CD4-positive, alpha-beta T cell treated with Interleukin-17A for 4 hours (primary cell): ENCODE results near the gene ZGPAT.

ENCODE experiments used
- DNase-seq: peaks from one replicate; pipeline ENCODE4 v3.0.0-alpha.2; 2020; ENCODE audit warnings: mixed read lengths

The ZGPAT gene

DNA sequence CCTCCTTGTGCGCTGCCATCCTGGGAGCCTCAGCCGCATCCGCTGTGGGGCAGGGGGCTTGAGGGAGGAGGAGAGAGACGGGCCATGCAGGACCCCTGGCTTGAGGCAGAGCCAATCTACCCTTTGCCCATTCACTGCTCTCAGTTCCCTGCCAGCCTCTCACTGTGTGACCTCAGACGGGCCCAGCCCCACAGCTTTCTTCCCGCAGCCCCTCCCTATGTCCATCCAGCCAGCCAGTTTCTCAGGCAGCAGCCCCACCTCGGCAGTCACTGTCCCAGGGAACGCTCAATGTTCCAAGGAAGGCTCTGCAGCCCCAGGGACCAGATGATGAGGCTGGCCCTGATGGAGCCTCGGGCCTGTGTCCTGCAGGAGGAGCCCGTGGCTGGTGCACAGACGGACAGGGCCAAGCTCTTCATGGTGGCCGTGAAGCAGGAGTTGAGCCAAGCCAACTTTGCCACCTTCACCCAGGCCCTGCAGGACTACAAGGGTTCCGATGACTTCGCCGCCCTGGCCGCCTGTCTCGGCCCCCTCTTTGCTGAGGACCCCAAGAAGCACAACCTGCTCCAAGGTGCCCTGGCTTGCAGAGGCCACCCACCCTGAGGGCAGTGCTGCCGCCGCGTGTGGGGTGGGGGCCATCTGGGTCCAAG is 15.3 kb upstream of the ZGPAT start:
- no peak for DNase-seq

- no peak for DNase-seq
These were observed 14.6 kb upstream of the ZGPAT start for GRCh38 chr20:63693083-63693732.

- DNase-seq = no peak
These were observed 13.9 kb upstream of the ZGPAT start for GRCh38 chr20:63693733-63694583.

GRCh38 chr20:63694584-63695423 is 13.0 kb upstream of the ZGPAT start:
- no peak for DNase-seq

DNA sequence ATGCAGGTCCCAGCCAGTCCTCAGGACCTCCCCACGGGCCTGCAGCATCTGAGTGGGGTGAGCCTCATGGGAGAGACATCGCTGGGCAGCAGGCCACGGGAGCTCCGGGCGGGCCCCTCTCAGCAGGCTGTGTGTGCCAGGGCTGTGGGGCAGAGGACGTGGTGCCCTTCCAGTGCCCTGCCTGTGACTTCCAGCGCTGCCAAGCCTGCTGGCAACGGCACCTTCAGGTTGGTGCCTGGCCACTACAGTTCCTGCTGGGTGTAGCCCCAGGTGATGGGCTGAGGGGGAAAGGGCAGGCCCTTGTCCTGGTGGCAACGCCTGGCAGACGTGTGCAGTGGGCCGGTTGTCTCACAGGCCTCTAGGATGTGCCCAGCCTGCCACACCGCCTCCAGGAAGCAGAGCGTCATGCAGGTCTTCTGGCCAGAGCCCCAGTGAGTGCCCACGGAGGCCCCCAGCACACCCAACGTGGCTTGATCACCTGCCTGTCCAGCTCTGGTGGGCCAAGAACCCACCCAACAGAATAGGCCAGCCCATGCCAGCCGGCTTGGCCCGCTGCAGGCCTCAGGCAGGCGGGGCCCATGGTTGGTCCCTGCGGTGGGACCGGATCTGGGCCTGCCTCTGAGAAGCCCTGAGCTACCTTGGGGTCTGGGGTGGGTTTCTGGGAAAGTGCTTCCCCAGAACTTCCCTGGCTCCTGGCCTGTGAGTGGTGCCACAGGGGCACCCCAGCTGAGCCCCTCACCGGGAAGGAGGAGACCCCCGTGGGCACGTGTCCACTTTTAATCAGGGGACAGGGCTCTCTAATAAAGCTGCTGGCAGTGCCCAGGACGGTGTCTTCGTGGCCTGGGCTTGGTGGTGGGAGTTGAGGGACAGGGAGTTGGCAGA is 12.2 kb upstream of the ZGPAT start:
- DNase-seq = no peak

DNA sequence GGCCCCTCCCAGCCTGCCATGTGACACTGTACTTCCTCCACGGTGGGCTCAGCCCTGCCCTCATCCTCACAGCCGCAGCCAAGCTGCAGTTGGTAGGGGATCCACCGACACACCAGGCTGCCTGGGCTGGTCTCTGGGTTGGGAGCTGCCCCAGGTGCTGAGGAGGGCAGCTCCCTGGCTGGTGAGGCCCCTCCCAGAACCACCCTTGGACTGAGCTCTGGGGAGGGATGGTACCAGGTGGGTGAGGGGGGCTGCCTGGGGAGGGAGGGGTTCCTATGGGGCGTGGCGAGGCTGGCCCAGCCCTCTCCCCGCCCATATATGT is 11.6 kb upstream of the ZGPAT start:
- peak; percentile 36 for DNase-seq

DNA sequence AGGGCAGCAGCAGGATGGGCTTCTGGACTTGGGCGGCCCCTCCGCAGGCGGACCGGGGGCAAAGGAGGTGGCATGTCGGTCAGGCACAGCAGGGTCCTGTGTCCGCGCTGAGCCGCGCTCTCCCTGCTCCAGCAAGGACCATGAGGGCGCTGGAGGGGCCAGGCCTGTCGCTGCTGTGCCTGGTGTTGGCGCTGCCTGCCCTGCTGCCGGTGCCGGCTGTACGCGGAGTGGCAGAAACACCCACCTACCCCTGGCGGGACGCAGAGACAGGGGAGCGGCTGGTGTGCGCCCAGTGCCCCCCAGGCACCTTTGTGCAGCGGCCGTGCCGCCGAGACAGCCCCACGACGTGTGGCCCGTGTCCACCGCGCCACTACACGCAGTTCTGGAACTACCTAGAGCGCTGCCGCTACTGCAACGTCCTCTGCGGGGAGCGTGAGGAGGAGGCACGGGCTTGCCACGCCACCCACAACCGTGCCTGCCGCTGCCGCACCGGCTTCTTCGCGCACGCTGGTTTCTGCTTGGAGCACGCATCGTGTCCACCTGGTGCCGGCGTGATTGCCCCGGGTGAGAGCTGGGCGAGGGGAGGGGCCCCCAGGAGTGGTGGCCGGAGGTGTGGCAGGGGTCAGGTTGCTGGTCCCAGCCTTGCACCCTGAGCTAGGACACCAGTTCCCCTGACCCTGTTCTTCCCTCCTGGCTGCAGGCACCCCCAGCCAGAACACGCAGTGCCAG is 11.0 kb upstream of the ZGPAT start, which contains the start of gene TNFRSF6B:
TNFRSF6B (plus strand) TSS at position 25 of the 729 bp plus-strand sequence; CDS start at position 141, 116 bp downstream.
- DNase-seq = peak; percentile 41

DNA sequence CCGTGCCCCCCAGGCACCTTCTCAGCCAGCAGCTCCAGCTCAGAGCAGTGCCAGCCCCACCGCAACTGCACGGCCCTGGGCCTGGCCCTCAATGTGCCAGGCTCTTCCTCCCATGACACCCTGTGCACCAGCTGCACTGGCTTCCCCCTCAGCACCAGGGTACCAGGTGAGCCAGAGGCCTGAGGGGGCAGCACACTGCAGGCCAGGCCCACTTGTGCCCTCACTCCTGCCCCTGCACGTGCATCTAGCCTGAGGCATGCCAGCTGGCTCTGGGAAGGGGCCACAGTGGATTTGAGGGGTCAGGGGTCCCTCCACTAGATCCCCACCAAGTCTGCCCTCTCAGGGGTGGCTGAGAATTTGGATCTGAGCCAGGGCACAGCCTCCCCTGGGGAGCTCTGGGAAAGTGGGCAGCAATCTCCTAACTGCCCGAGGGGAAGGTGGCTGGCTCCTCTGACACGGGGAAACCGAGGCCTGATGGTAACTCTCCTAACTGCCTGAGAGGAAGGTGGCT is 10.4 kb upstream of the ZGPAT start:
- DNase-seq = no peak

DNA sequence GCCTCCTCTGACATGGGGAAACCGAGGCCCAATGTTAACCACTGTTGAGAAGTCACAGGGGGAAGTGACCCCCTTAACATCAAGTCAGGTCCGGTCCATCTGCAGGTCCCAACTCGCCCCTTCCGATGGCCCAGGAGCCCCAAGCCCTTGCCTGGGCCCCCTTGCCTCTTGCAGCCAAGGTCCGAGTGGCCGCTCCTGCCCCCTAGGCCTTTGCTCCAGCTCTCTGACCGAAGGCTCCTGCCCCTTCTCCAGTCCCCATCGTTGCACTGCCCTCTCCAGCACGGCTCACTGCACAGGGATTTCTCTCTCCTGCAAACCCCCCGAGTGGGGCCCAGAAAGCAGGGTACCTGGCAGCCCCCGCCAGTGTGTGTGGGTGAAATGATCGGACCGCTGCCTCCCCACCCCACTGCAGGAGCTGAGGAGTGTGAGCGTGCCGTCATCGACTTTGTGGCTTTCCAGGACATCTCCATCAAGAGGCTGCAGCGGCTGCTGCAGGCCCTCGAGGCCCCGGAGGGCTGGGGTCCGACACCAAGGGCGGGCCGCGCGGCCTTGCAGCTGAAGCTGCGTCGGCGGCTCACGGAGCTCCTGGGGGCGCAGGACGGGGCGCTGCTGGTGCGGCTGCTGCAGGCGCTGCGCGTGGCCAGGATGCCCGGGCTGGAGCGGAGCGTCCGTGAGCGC is 9.8 kb upstream of the ZGPAT start:
- no peak for DNase-seq

GRCh38 chr20:63698739-63699465 is 8.9 kb upstream of the ZGPAT start:
- DNase-seq = peak; percentile 31

DNA sequence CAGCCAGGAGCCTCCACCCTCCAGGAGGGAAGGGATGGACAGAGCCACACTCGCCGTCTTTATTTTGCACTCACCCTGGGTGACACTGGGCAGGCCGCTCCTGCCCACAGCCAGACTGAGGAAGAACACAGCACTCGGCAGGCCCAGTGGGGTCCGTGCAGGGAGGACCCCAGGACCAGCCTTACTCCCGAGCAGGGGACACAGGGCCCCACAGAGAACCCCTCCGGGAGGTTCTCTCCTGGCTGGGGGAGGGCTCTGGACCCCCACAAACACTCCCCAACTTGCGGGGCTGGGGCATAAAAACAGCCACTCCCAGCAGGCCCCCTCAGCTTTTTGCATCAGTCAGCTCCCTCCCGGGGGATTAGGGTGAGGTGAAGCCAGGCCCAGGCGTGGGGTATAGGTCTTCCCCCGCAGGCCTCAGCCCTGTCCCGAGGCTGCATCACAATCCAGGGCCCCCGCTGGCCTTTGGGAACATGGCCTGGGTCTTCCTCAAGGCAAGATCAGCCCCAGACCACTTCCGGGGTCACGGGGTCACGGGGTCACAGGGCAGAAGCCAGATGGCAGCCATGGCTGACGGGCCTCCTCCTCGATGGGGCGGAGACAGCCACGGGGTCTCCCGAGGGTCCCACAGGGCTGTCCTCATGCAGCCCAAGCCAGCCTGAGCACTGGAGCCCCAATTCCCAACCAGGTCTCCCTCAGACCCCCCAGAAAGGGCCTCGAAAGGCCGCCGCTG is 8.2 kb upstream of the ZGPAT start:
- no peak for DNase-seq

GRCh38 chr20:63700199-63701050 is 7.4 kb upstream of the ZGPAT start:
- no peak for DNase-seq

- DNase-seq = no peak
These were observed 6.8 kb upstream of the ZGPAT start for GRCh38 chr20:63701051-63701328.

DNA sequence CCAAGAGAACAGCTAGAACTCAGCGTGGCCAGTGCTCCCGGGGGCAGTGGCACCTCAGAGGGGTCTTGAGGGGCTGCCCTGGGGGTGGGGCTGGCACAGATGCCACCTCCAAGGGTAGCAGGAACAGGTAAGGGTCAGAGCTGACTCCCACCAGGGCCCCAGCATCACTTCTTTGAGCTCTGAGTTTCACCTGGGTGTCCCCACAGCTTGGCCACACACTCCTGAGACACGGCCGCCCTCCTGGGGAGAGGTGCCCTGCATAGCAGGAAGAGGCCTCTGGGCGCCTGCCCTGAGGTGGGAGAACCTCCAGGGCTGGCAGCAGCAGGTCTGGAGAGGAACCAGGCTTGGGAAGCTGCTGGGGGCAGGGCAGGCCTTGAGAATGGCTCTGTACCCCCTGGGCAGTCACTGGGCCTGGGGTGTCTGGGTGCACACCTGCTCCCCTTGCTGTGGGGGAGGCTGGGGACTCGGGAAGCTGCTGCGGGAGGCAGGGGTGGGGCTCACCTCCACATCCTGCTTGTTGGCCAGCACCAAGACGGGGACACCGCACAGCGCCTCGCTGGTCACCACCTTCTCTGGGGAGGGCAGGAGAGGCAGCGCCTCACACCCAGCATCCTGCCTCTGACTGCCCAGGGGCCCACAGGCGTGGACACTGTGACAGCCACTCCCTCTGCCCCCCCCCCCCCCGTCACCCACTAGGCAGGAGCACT is 6.4 kb upstream of the ZGPAT start:
- DNase-seq = no peak

DNA sequence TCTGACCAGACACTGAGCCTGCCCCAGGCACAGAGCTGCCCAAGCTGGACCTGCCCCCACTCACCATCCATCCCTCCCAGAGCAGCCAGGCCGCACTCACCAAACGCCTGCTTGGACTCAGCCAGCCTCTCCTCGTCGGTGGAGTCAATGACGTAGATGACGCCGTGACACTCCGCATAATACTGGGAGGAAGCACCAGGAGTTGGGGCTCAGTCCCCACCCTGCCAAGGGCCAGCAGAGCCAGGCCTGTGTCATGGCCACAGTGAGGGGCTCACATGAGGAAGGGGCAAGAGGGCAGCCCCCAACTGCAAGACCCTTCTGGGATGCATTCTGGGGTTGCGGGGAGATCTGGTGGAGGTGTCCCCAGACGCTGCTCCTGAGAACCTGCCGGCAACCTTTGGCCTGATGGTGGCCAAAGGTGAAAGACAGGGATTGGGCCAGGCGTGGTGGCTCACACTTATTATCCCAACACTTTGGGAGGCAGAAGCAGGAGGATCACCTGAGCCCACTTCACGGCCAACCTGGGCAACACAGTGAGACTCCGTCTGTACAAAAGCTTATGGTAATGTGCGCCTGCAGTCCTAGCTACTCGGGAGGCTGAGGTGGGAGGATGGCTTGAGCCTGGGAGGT is 5.7 kb upstream of the ZGPAT start:
- no peak for DNase-seq

DNA sequence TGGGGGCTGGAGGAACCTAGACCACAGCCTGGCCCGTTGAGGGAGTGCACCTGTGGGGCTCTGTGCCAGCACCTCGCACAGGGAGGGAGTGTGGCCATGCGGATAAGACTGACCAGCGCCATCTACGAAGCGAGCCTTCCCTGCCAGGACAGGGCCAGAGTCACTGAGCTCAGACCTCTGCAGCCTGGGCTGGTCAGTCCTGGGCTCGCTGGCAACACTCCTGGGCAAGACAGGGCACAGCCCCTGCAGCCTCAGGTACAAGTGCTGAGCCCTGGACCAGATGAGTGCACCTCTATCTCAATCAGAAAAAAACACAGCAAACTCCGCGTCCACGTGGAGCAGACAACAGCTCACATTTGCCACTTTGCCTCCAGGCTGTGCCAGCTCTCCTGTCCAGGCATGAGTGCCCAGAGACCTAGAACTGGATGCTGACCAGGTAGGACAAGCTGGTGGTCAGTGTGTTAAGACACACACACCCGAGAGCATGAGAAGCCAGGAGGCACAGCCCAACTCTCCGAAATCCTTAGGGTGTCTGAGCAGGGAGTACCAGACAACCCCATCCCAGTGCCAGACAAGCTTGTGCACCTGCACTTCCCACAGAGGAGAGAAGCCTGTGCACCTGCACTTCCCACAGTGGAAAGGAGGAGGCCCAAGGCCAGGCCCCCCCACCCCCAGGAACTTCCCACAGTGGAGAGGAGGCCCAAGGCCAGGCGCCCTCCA is 4.9 kb upstream of the ZGPAT start:
- no peak for DNase-seq
